H9 (cell line): ENCODE data around the gene TRANK1. TPM values are rescaled to one million over a fixed set of nuclear protein-coding genes. Genes with fewer than 3 reads are reported as not detected.

ENCODE experiments used
- DNase-seq: peaks from one replicate; pipeline ENCODE4 v3.0.0-alpha.2; 2017
- H2AFZ ChIP-seq: one replicate; pipeline ENCODE4 v1.6.1; 2013; ENCODE audit warnings: mild to moderate bottlenecking, low read length, control low read depth, moderate library complexity
- H2AK5ac ChIP-seq: 2 replicates; pipeline ENCODE4 v1.6.1; 2013; ENCODE audit warnings: low read length, control low read depth, mixed read lengths; ENCODE audit not compliant: insufficient read length
- H2BK120ac ChIP-seq: one replicate; pipeline ENCODE4 v1.6.1; 2013; ENCODE audit warnings: low read depth, mild to moderate bottlenecking, low read length, control low read depth, inconsistent platforms; ENCODE audit not compliant: poor library complexity, severe bottlenecking
- H2BK12ac ChIP-seq: 2 replicates; pipeline ENCODE4 v1.6.1; 2013; ENCODE audit warnings: low read length, control low read depth, mixed read lengths, low read depth; ENCODE audit not compliant: insufficient read length
- H2BK15ac ChIP-seq: 2 replicates; pipeline ENCODE4 v1.6.1; 2013; ENCODE audit warnings: low read depth, low read length, control low read depth
- H2BK20ac ChIP-seq: one replicate; pipeline ENCODE4 v1.6.1; 2013; ENCODE audit warnings: low read depth, mild to moderate bottlenecking, low read length, control low read depth, inconsistent platforms; ENCODE audit not compliant: poor library complexity, severe bottlenecking
- H2BK5ac ChIP-seq: 2 replicates; pipeline ENCODE4 v1.6.1; 2013; ENCODE audit warnings: low read length, control low read depth, mixed read lengths; ENCODE audit not compliant: insufficient read length
- H3K14ac ChIP-seq: 2 replicates; pipeline ENCODE4 v1.6.1; 2013; ENCODE audit warnings: low read length, control low read depth; ENCODE audit not compliant: insufficient read depth
- H3K18ac ChIP-seq: 2 replicates; pipeline ENCODE4 v1.6.1; 2013; ENCODE audit warnings: low read depth, mild to moderate bottlenecking, mixed read lengths, low read length, control low read depth; ENCODE audit not compliant: insufficient read length
- H3K23ac ChIP-seq: 2 replicates; pipeline ENCODE4 v1.6.1; 2013; ENCODE audit warnings: low read length, control low read depth, mixed read lengths, low read depth; ENCODE audit not compliant: insufficient read length
- H3K23me2 ChIP-seq: 2 replicates; pipeline ENCODE4 v1.6.1; 2013; ENCODE audit warnings: low read depth, mild to moderate bottlenecking, mixed read lengths, low read length, control low read depth; ENCODE audit not compliant: insufficient read length, poor library complexity, severe bottlenecking
- H3K27ac ChIP-seq: 2 replicates; pipeline ENCODE4 v1.5.1; 2013; ENCODE audit warnings: low read length, control low read depth, mixed read lengths, low read depth; ENCODE audit not compliant: insufficient read length
- H3K27me3 ChIP-seq: 2 replicates; pipeline ENCODE4 v1.6.1; 2013; ENCODE audit warnings: low read length, control low read depth, inconsistent platforms; ENCODE audit not compliant: insufficient read depth
- H3K4ac ChIP-seq: 2 replicates; pipeline ENCODE4 v1.6.1; 2013; ENCODE audit warnings: low read depth, mild to moderate bottlenecking, control low read depth, inconsistent platforms, low read length, moderate library complexity
- H3K4me1 ChIP-seq: 2 replicates; pipeline ENCODE4 v1.6.1; 2013; ENCODE audit warnings: low read length, control low read depth, inconsistent platforms; ENCODE audit not compliant: insufficient read depth
- H3K4me2 ChIP-seq: 2 replicates; pipeline ENCODE4 v1.6.1; 2013; ENCODE audit warnings: low read length, control low read depth, mixed read lengths; ENCODE audit not compliant: insufficient read length, insufficient read depth
- H3K56ac ChIP-seq: 2 replicates; pipeline ENCODE4 v1.6.1; 2013; ENCODE audit warnings: low read depth, mild to moderate bottlenecking, mixed read lengths, low read length, control low read depth; ENCODE audit not compliant: insufficient read length
- H3K79me1 ChIP-seq: 2 replicates; pipeline ENCODE4 v1.6.1; 2013; ENCODE audit warnings: low read depth, mild to moderate bottlenecking, moderate library complexity, low read length, control low read depth, inconsistent platforms; ENCODE audit not compliant: insufficient read depth, poor library complexity, severe bottlenecking
- H3K79me2 ChIP-seq: 2 replicates; pipeline ENCODE4 v1.6.1; 2013; ENCODE audit warnings: low read length, control low read depth, inconsistent platforms; ENCODE audit not compliant: insufficient read depth
- H3K9ac ChIP-seq: 2 replicates; pipeline ENCODE4 v1.6.1; 2013; ENCODE audit warnings: low read length, control low read depth, mixed read lengths; ENCODE audit not compliant: insufficient read length; ENCODE audit errors: extremely low read depth
- H3K9me3 ChIP-seq: one replicate; pipeline ENCODE4 v1.6.1; 2013; ENCODE audit warnings: low read depth, low read length, inconsistent platforms; ENCODE audit not compliant: control insufficient read depth
- H3T11ph ChIP-seq: one replicate; pipeline ENCODE4 v1.6.1; 2013; ENCODE audit warnings: mild to moderate bottlenecking, low read length, control low read depth, inconsistent platforms
- H4K20me1 ChIP-seq: one replicate; pipeline ENCODE4 v1.6.1; 2013; ENCODE audit not compliant: control insufficient read depth, insufficient read length, insufficient read depth
- H4K5ac ChIP-seq: 2 replicates; pipeline ENCODE4 v1.6.1; 2013; ENCODE audit warnings: low read depth, mild to moderate bottlenecking, mixed read lengths, low read length, control low read depth; ENCODE audit not compliant: insufficient read length
- H4K8ac ChIP-seq: replicated peaks from 2 replicates; pipeline ENCODE4 v1.6.1; 2013; ENCODE audit warnings: low read length, control low read depth, mixed read lengths, low read depth; ENCODE audit not compliant: insufficient read length
- H4K91ac ChIP-seq: 2 replicates; pipeline ENCODE4 v1.6.1; 2013; ENCODE audit warnings: low read depth, mild to moderate bottlenecking, moderate library complexity, mixed read lengths, low read length, control low read depth; ENCODE audit not compliant: insufficient read length
- H3K27ac Mint-ChIP-seq, 3 experiments: 2 replicates in 2 of 3; 3 replicates in 1 of 3; pipeline ENCODE4 v1.8.0; 2020 to 2021; ENCODE audit warnings: mixed read lengths in 3 of 3, mild to moderate bottlenecking in 1 of 3, moderate library complexity in 1 of 3
- H3K27me3 Mint-ChIP-seq: 2 replicates; pipeline ENCODE4 v1.8.0; 2021; ENCODE audit warnings: low read depth, mild to moderate bottlenecking, moderate library complexity, mixed read lengths
- H3K36me3 Mint-ChIP-seq, 3 experiments: 2 replicates in 2 of 3; 3 replicates in 1 of 3; pipeline ENCODE4 v1.8.0; 2020 to 2021; ENCODE audit warnings: low read depth in 3 of 3, mixed read lengths in 3 of 3; ENCODE audit not compliant: insufficient read depth in 1 of 3
- H3K4me1 Mint-ChIP-seq, 2 experiments: 2 replicates each; pipeline ENCODE4 v1.8.0; 2020; ENCODE audit warnings: mixed read lengths in 2 of 2
- H3K4me3 Mint-ChIP-seq, 2 experiments: 2 replicates in 1 of 2; 3 replicates in 1 of 2; pipeline ENCODE4 v1.8.0; 2020 to 2021; ENCODE audit warnings: mild to moderate bottlenecking in 2 of 2, mixed read lengths in 2 of 2, moderate library complexity in 1 of 2
- H3K9me3 Mint-ChIP-seq, 2 experiments: 2 replicates in 1 of 2; 3 replicates in 1 of 2; pipeline ENCODE4 v1.8.0; 2020; ENCODE audit warnings: mild to moderate bottlenecking in 2 of 2, mixed read lengths in 2 of 2, moderate library complexity in 1 of 2
- CTCF ChIP-seq: fragments of 200-600 bp; sonication (generic); conservative IDR thresholded peaks from 3 replicates; pipeline ENCODE4 v1.8.0; 2021; ENCODE audit warnings: antibody characterized with exemption, mild to moderate bottlenecking
- WGBS: extraction: QIAGEN DNeasy Blood & Tissue Kit; methylation state at CpG from one replicate; pipeline ENCODE4 v1.1.7; 2013; ENCODE audit warnings: missing lambda C conversion rate, low lambda C conversion rate, mixed read lengths; ENCODE audit not compliant: insufficient read length; ENCODE audit errors: extremely low coverage; 5-methylcytosine and 5-hydroxymethylcytosine counted together
- total RNA-seq: library from RNA; stranded (reverse); gene quantifications from 2 replicates; pipeline ENCODE4 v1.2.1, GENCODE V29; 2021

Gene TRANK1
- total RNA-seq, 1 experiment from 2014 or later, result 5.9 TPM

GRCh38 chr3:36895496-36896409, 49.1 kb downstream of the TRANK1 start:
- Mint-ChIP-seq H3K4me3 (no peak overlapping the region), H3K27ac (no peak overlapping the region), H3K4me1 (peaks cover 3 to 17% of the 10 kb centered on the region in 2 experiments), H3K9me3 (no peaks in the 10 kb centered on the region), H3K27me3 (no peaks in the 10 kb centered on the region), H3K36me3 (0 out of 7 replicates have a peak, but pooled peaks cover 0 to 8% (median 1%) of the 10 kb centered on the region in 3 experiments)
- no peaks in the 10 kb centered on the region for H4K20me1 ChIP-seq
- no peaks in the 10 kb centered on the region for H3K23me2 ChIP-seq
- H3K14ac ChIP-seq, result no peak overlapping the region
- no peak overlapping the region for H3K9ac ChIP-seq
- no peak for TF ChIP-seq CTCF
- no peaks in the 10 kb centered on the region for H3K9me3 ChIP-seq
- no peak overlapping the region for H3K4me2 ChIP-seq
- no CpG with 5 or more reads among the region's 3 CpGs for WGBS
- H3K23ac ChIP-seq, result no peak overlapping the region
- no peak overlapping the region for H3T11ph ChIP-seq
- H3K4me1 ChIP-seq, result no peaks in the 10 kb centered on the region
- no peak overlapping the region for H4K8ac ChIP-seq
- H3K18ac ChIP-seq, result no peak overlapping the region
- no peak for DNase-seq
- H4K91ac ChIP-seq, result no peak overlapping the region
- H2BK15ac ChIP-seq, result no peak overlapping the region
- H4K5ac ChIP-seq, result no peak overlapping the region
- H2BK5ac ChIP-seq, result no peak overlapping the region
- no peak overlapping the region for H2BK120ac ChIP-seq
- H3K27me3 ChIP-seq, result no peaks in the 10 kb centered on the region
- H2BK20ac ChIP-seq, result no peak overlapping the region
- H3K79me2 ChIP-seq, result no peaks in the 10 kb centered on the region
- H2BK12ac ChIP-seq, result no peak overlapping the region
- H3K56ac ChIP-seq, result no peak overlapping the region
- H2AK5ac ChIP-seq, result no peak overlapping the region
- H3K79me1 ChIP-seq, result no peaks in the 10 kb centered on the region
- no peak overlapping the region for H3K27ac ChIP-seq
- no peak overlapping the region for H2AFZ ChIP-seq
- no peak overlapping the region for H3K4ac ChIP-seq
